C4-2B (cell line): ENCODE results near the gene HS3ST2.

ENCODE experiments used
- H3K27ac ChIP-seq: fragments of 450-650 bp; 2 replicates; pipeline ENCODE4 v1.5.1; 2017
- CTCF ChIP-seq: fragments of 450-650 bp; conservative IDR thresholded peaks from 2 replicates; pipeline ENCODE4 v1.5.1; 2017; ENCODE audit warnings: mild to moderate bottlenecking
- ZFX ChIP-seq: fragments of 450-650 bp; IDR thresholded peaks from 2 replicates; pipeline ENCODE4 v1.6.1; 2017

The HS3ST2 gene

GRCh38 chr16:22813948-22814710 is at the start of gene HS3ST2:
HS3ST2 (plus strand) TSS chr16:22814162; CDS start chr16:22814611, 449 bp downstream.
- no peak for TF ChIP-seq CTCF
- no peak for TF ChIP-seq ZFX

GRCh38 chr16:22764662-22765327 is 49.2 kb upstream of the HS3ST2 start:
- H3K27ac ChIP-seq = no peak overlapping the region
- TF ChIP-seq ZFX (no peak), CTCF (no peak)

More at GRCh38 chr16:22813948-22814710, at the start of gene HS3ST2:
- no peak within 1 kb of the TSS for H3K27ac ChIP-seq

- no peak overlapping the region for H3K27ac ChIP-seq
- no peak for TF ChIP-seq ZFX
- TF ChIP-seq CTCF = no peak
Observed at GRCh38 chr16:22765479-22765878, 48.5 kb upstream of the HS3ST2 start.

GRCh38 chr16:22770866-22771265 is 43.1 kb upstream of the HS3ST2 start:
- H3K27ac ChIP-seq = no peak overlapping the region
- TF ChIP-seq CTCF (no peak), ZFX (no peak)

- H3K27ac ChIP-seq = no peak overlapping the region
- TF ChIP-seq ZFX (no peak), CTCF (no peak)
Observed at GRCh38 chr16:22771551-22771950, 42.4 kb upstream of the HS3ST2 start.

- no peak overlapping the region for H3K27ac ChIP-seq
- TF ChIP-seq CTCF (no peak), ZFX (no peak)
Observed at GRCh38 chr16:22775220-22775922, 38.6 kb upstream of the HS3ST2 start.

- H3K27ac ChIP-seq = no peak overlapping the region
Observed at GRCh38 chr16:22781480-22781879, 32.5 kb upstream of the HS3ST2 start.

More at GRCh38 chr16:22781480-22781879, 32.5 kb upstream of the HS3ST2 start:
- no peak for TF ChIP-seq ZFX
- TF ChIP-seq CTCF = no peak
